HG02885 (cell line): ENCODE results near the gene CECR2.

Source experiments
- ATAC-seq: cut with Tn5 transposase; IDR thresholded peaks from one replicate; pipeline ENCODE4 v1.9.1; 2021; ENCODE audit warnings: mild to moderate bottlenecking; ENCODE audit not compliant: unreplicated experiment, poor library complexity

The CECR2 gene

GRCh38 chr22:17589810-17590375, 220.6 kb downstream of the CECR2 start:
- no peak for ATAC-seq

DNA sequence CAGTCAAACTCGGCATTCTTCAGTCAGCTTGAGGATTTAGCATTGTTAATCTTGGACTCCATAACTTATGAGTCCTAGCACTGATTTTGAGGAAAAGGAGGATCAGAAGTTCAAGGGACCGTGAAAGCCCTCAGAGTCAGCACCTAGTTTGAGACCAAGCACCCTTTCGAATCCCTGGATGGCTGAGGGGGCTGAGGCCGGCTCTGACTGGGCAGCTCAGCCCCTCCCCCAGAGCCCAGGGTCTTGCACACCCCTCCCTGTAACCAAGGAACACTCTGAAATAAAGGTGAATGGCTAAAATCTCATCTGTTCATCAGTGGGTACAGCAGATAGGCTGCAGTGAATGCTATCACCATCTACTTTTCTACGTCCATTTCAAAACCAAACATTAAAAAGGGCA, 221.3 kb downstream of the CECR2 start:
- no peak for ATAC-seq

DNA sequence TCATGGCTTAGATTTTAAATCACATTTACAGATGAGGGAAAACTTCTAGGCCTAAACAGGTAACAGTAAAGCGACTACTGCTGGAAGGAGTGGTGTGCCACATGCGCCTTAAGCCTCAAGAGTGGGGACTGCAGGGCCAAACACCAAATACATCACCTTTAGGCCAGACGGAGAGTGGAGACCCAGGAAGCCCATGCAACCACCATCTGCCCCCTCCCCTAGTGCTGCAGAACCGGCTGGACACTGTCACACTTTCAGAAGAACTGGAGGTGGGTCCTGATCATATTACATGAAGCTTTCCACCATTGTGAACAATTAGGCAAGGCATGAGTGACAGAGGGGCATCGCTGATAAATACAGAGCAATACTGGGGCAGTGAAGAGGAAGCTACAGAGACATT, 222.9 kb downstream of the CECR2 start:
- ATAC-seq: no peak

DNA sequence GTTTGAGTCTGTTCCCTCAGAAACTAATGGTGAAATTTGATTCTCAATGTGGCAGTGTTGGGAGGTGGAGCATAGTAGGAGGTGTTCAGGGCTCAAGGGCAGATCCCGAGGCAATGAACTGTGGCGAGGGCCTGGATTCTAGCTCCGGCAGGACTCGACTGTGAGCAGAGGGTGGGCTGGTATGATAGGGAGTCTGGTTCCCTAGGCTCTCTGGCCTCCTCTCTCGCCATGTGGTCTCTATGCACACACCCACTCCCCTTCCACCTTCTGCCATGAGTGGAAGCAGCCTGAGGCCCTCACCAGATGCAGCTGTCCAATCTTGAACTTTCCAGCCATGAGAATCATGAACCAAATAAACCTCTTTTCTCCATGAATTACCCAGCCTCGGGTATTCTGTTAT, 227.0 kb downstream of the CECR2 start:
- ATAC-seq: no peak

GRCh38 chr22:17597217-17597616, 228.0 kb downstream of the CECR2 start:
- no peak for ATAC-seq

DNA sequence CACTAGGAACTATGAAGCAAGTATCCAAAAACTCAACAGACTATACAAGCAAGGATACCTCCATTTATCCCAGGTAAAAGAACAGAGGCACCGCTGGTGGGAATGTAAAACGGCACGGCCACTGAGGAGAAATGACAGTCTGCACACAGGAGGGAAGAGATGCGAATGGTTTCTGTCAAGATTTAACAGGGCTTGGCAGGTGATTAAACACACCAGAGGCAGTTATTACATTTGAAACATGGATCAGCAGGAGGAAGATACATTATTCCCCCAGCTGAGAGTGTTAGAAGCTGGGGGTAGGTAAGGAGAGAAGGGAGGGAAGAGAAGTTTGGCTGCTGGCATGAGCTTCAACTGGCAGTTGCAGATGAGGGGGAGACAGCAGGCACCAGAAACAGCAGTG, 229.1 kb downstream of the CECR2 start:
- no peak for ATAC-seq

GRCh38 chr22:17601031-17601430, 231.8 kb downstream of the CECR2 start:
- no peak for ATAC-seq

GRCh38 chr22:17603668-17604067, 234.4 kb downstream of the CECR2 start:
- no peak for ATAC-seq

- no peak for ATAC-seq
Measured at GRCh38 chr22:17606496-17606895, 237.2 kb downstream of the CECR2 start.
